Liver (tissue), 9 donors: ENCODE results near the gene HOXD9. TPM values are rescaled to one million over a fixed set of nuclear protein-coding genes. Genes with fewer than 3 reads are reported as not detected.

Experiments used
- DNase-seq: peaks from one replicate; pipeline ENCODE4 v3.0.0-alpha.2; 2017; ENCODE audit warnings: low spot score
- H3K27ac ChIP-seq, 2 donors: one replicate each; pipeline ENCODE4 v1.7.0; 2013; ENCODE audit warnings: inconsistent platforms in 2 of 2, low read length in 2 of 2, control low read depth in 1 of 2, low read depth in 1 of 2, mild to moderate bottlenecking in 1 of 2
- H3K27me3 ChIP-seq, 4 donors: one replicate each; pipeline versions ENCODE4 v1.6.1 to v1.7.0; 2013; ENCODE audit warnings: low read length in 3 of 4, inconsistent platforms in 1 of 4, mild to moderate bottlenecking in 1 of 4, moderate library complexity in 1 of 4; ENCODE audit not compliant: control insufficient read depth in 4 of 4, insufficient read depth in 4 of 4
- H3K36me3 ChIP-seq, 4 donors: one replicate each; pipeline versions ENCODE4 v1.6.1 to v1.7.0; 2013; ENCODE audit warnings: low read length in 3 of 4, mild to moderate bottlenecking in 3 of 4, low read depth in 1 of 4, moderate library complexity in 1 of 4; ENCODE audit not compliant: control insufficient read depth in 4 of 4, insufficient read depth in 3 of 4
- H3K4me1 ChIP-seq, 4 donors: one replicate each; pipeline versions ENCODE4 v1.6.1 to v1.7.0; 2013; ENCODE audit warnings: low read length in 3 of 4, mild to moderate bottlenecking in 3 of 4, moderate library complexity in 1 of 4; ENCODE audit not compliant: control insufficient read depth in 4 of 4, insufficient read depth in 4 of 4
- H3K4me3 ChIP-seq, 3 donors: one replicate each; pipeline versions ENCODE4 v1.6.1 to v1.7.0; 2013; ENCODE audit warnings: low read length in 3 of 3, control low read depth in 1 of 3, low read depth in 1 of 3, mild to moderate bottlenecking in 1 of 3
- H3K9ac ChIP-seq, 2 donors: one replicate each; pipeline ENCODE4 v1.7.0; 2013; ENCODE audit warnings: low read length in 2 of 2, mild to moderate bottlenecking in 2 of 2, moderate library complexity in 2 of 2, control low read depth in 1 of 2, low read depth in 1 of 2
- H3K9me3 ChIP-seq, 4 donors: one replicate each; pipeline versions ENCODE4 v1.6.1 to v1.7.0; 2013; ENCODE audit warnings: low read length in 3 of 4; ENCODE audit not compliant: control insufficient read depth in 4 of 4
- ATF3 ChIP-seq: IDR thresholded peaks from 2 replicates; pipeline ENCODE4 v1.6.1; 2016; ENCODE audit warnings: antibody characterized with exemption
- CTCF ChIP-seq: fragments of 150-350 bp; IDR thresholded peaks from 2 replicates; pipeline ENCODE4 v1.5.1; 2017; ENCODE audit warnings: improper control_type of control experiment, low read depth, low read length; ENCODE audit not compliant: missing input control
- EGR1 ChIP-seq, 2 donors: IDR thresholded peaks; 2 replicates each; pipeline ENCODE4 v1.6.1; 2016 to 2018; ENCODE audit warnings: antibody characterized with exemption in 2 of 2, low read depth in 2 of 2
- FOXA1 ChIP-seq: IDR thresholded peaks from 2 replicates; pipeline ENCODE4 v1.6.1; 2016; ENCODE audit warnings: antibody characterized with exemption
- FOXA2 ChIP-seq: IDR thresholded peaks from 2 replicates; pipeline ENCODE4 v1.6.1; 2016; ENCODE audit warnings: antibody characterized with exemption
- GABPA ChIP-seq, 2 donors: IDR thresholded peaks in 1 of 2; conservative IDR thresholded peaks in 1 of 2; 2 replicates each; pipeline ENCODE4 v1.6.1; 2016; ENCODE audit warnings: antibody characterized with exemption in 2 of 2, mild to moderate bottlenecking in 1 of 2, moderate library complexity in 1 of 2
- HNF4A ChIP-seq, 2 donors: conservative IDR thresholded peaks; 2 replicates each; pipeline ENCODE4 v1.6.1; 2016; ENCODE audit warnings: antibody characterized with exemption in 2 of 2, mild to moderate bottlenecking in 2 of 2
- HNF4G ChIP-seq: IDR thresholded peaks from 2 replicates; pipeline ENCODE4 v1.6.1; 2016; ENCODE audit warnings: antibody characterized with exemption
- JUND ChIP-seq, 2 donors: IDR thresholded peaks; 2 replicates each; pipeline ENCODE4 v1.6.1; 2016; ENCODE audit warnings: antibody characterized with exemption in 2 of 2
- MAX ChIP-seq: IDR thresholded peaks from 2 replicates; pipeline ENCODE4 v1.6.1; 2016; ENCODE audit warnings: antibody characterized with exemption
- NR2F2 ChIP-seq: IDR thresholded peaks from 2 replicates; pipeline ENCODE4 v1.6.1; 2016; ENCODE audit warnings: antibody characterized with exemption
- RAD21 ChIP-seq, 2 donors: IDR thresholded peaks; 2 replicates each; pipeline ENCODE4 v1.6.1; 2016; ENCODE audit warnings: antibody characterized with exemption in 2 of 2, mild to moderate bottlenecking in 2 of 2
- REST ChIP-seq: IDR thresholded peaks from 2 replicates; pipeline ENCODE4 v1.6.1; 2016; ENCODE audit warnings: antibody characterized with exemption, mild to moderate bottlenecking
- RXRA ChIP-seq, 2 donors: IDR thresholded peaks; 2 replicates each; pipeline ENCODE4 v1.6.1; 2017 to 2018; ENCODE audit warnings: antibody characterized with exemption in 2 of 2, mild to moderate bottlenecking in 1 of 2
- SP1 ChIP-seq: IDR thresholded peaks from 2 replicates; pipeline ENCODE4 v1.6.1; 2018; ENCODE audit warnings: antibody characterized with exemption, mild to moderate bottlenecking
- TAF1 ChIP-seq: conservative IDR thresholded peaks from 2 replicates; pipeline ENCODE4 v1.6.1; 2016; ENCODE audit warnings: antibody characterized with exemption, mild to moderate bottlenecking
- YY1 ChIP-seq: IDR thresholded peaks from 2 replicates; pipeline ENCODE4 v1.6.1; 2016; ENCODE audit warnings: antibody characterized with exemption, mild to moderate bottlenecking
- ZBTB33 ChIP-seq: IDR thresholded peaks from 2 replicates; pipeline ENCODE4 v1.6.1; 2016; ENCODE audit warnings: antibody characterized with exemption
- WGBS: extraction: QIAGEN DNeasy Blood & Tissue Kit; methylation state at CpG from one replicate; pipeline ENCODE4 v1.1.7; 2013; 5-methylcytosine and 5-hydroxymethylcytosine counted together
- polyA plus RNA-seq, 2 donors: library from polyadenylated mRNA; stranded (reverse) in 1 of 2; unstranded in 1 of 2; fragments of 200-250 nt in 1 of 2; fragments of >200 nt in 1 of 2; fragmentation: Nextera tagmentation in 1 of 2; extraction: Ambion mirVana in 1 of 2; gene quantifications; one replicate each; pipeline versions ENCODE4 v1.2.1 to v1.2.3, GENCODE V29; 2013 to 2015
- total RNA-seq, 2 donors: library from RNA; depleted of rRNA; stranded (reverse); fragments of >200 nt; gene quantifications; one replicate each; pipeline ENCODE4 v1.2.3, GENCODE V29; 2014
- donor health status: healthy.
- donor health status: healthy.
- donor health status: healthy.
- donor health status: healthy.
- donor health status: healthy.

HOXD9 gene
- total and polyA plus RNA-seq, 4 donors = 0.07 TPM; not detected in 3

- WGBS = 23% methylated on average over 4 of the region's 4 CpGs
- Histone ChIP-seq H3K36me3 (no peaks in the 10 kb centered on the region), H3K27me3 (peaks cover 10 to 47% (median 27%) of the 10 kb centered on the region in 4 donors), H3K9me3 (peaks cover 0 to 11% (median 0%) of the 10 kb centered on the region in 4 donors), H3K27ac (no peak overlapping the region), H3K4me1 (peaks cover 6 to 20% (median 10%) of the 10 kb centered on the region in 4 donors), H3K4me3 (no peak overlapping the region), H3K9ac (no peak overlapping the region)
- no peak for DNase-seq
- no peak for TF ChIP-seq NR2F2
- TF ChIP-seq FOXA2 = no peak
- no peak for TF ChIP-seq HNF4A (conservative IDR thresholded peaks at IDR 0.05)
- no peak for TF ChIP-seq REST
- no peak for TF ChIP-seq CTCF
- no peak for TF ChIP-seq ZBTB33
- TF ChIP-seq HNF4G = no peak
- TF ChIP-seq RAD21 (IDR thresholded peaks at IDR 0.05) = no peak
- TF ChIP-seq FOXA1 = no peak
- no peak for TF ChIP-seq SP1
- TF ChIP-seq ATF3 = no peak
- TF ChIP-seq RXRA (IDR thresholded peaks at IDR 0.05) = no peak
- no peak for TF ChIP-seq JUND (IDR thresholded peaks at IDR 0.05)
- no peak for TF ChIP-seq TAF1
- no peak for TF ChIP-seq MAX
- no peak for TF ChIP-seq GABPA (IDR thresholded peaks at IDR 0.05 in 1 of 2, conservative IDR thresholded peaks at IDR 0.05 in 1 of 2)
- no peak for TF ChIP-seq EGR1 (IDR thresholded peaks at IDR 0.05; ENCODE audit: low read depth in 2 of 2)
- TF ChIP-seq YY1 = no peak
Observed at GRCh38 chr2:176127774-176128072, 5.2 kb downstream of the HOXD9 start.
